NCI-H2196 treated with DMSO at 0.1 percent for 48 hours (cell line): ENCODE measurements around the gene SKIC2.
"Not testable (repeated sequence)": the region's sequence is repeated elsewhere in the genome, so short reads cannot be mapped to it uniquely, and the experiment has no call there.

Experiments
- DNase-seq: peaks from one replicate; lab custom pipeline; 2025; ENCODE audit not compliant: unreplicated experiment; lab: John Stamatoyannopoulos, UW

Gene SKIC2

GRCh38 chr6:31968791-31969711 is 10.1 kb downstream of the SKIC2 start:
- no peak for DNase-seq

GRCh38 chr6:31969712-31970603 is 11.0 kb downstream of the SKIC2 start:
- no peak for DNase-seq

GRCh38 chr6:31970604-31971271 is 11.8 kb downstream of the SKIC2 start:
- DNase-seq: peak; percentile 58

GRCh38 chr6:31971279-31971992 is 12.5 kb downstream of the SKIC2 start:
- no peak for DNase-seq

- DNase-seq: peak; percentile 99
Observed at GRCh38 chr6:31971993-31972708, 13.2 kb downstream of the SKIC2 start, which contains the start of gene DXO. Gene DXO (minus strand): TSS chr6:31972138. CDS start chr6:31971675, 463 bp downstream.

- DNase-seq: no peak
Observed at GRCh38 chr6:31972709-31973350, 13.9 kb downstream of the SKIC2 start.

- DNase-seq: not testable (repeated sequence)
Observed at GRCh38 chr6:31976065-31976464, 17.1 kb downstream of the SKIC2 start.

- DNase-seq: no peak
Observed at GRCh38 chr6:31977816-31978431, 18.9 kb downstream of the SKIC2 start.

GRCh38 chr6:31978831-31979230 is 19.9 kb downstream of the SKIC2 start:
- DNase-seq: no peak

- no peak for DNase-seq
Observed at GRCh38 chr6:31979238-31979898, 20.4 kb downstream of the SKIC2 start.

- not testable (repeated sequence) for DNase-seq
Observed at GRCh38 chr6:31980195-31980876, 21.4 kb downstream of the SKIC2 start.

- not testable (repeated sequence) for DNase-seq
Observed at GRCh38 chr6:31980998-31981397, 22.0 kb downstream of the SKIC2 start.

- not testable (repeated sequence) for DNase-seq
Observed at GRCh38 chr6:31981744-31982143, 22.8 kb downstream of the SKIC2 start, which contains the start of gene C4A. Gene C4A (plus strand): TSS chr6:31982057. CDS start chr6:31982108, 51 bp downstream.

GRCh38 chr6:31989363-31989762 is 30.4 kb downstream of the SKIC2 start:
- not testable (repeated sequence) for DNase-seq

- DNase-seq: not testable (repeated sequence)
Observed at GRCh38 chr6:31994421-31994820, 35.4 kb downstream of the SKIC2 start.

- DNase-seq: not testable (repeated sequence)
Observed at GRCh38 chr6:31996385-31996784, 37.4 kb downstream of the SKIC2 start.

GRCh38 chr6:32002546-32003268 is 43.7 kb downstream of the SKIC2 start:
- not testable (repeated sequence) for DNase-seq
